ENCODE measurements around the gene VTCN1. TPM values are rescaled to one million over a fixed set of nuclear protein-coding genes. Genes with fewer than 3 reads are reported as not detected.

The VTCN1 gene
- total and polyA plus RNA-seq, 2 of the 13 experiments (the other 11 are each of a cell fraction or from before 2014, with no cell fraction given), result not detected

DNA sequence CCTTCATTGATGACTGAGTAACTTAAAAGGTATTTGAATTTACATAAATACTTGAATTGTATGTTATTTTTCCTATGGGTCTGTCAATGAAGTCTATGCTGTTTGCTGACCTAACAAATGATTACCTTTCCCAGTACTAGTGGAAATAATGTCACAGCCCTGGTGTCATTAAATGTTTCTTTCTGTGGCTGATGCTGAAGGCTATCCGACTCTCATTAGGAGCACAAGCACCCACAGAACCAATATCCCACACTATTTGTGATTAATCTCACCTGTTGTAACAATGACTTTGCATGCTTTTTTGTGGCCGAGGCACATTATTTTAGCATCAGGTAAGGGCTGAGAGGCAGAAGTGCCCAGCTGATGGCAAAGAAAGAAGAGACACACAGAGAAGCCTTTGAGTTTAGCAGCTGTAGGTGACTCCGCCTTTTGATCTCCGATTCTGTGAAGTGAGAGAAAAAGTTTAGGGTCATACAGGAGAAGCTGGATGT, 63.3 kb downstream of the VTCN1 start:
- no peak overlapping the region for H3K4me2 ChIP-seq (ENCODE audit: low read depth, low read length)
- TF ChIP-seq SP2 (CRISPR knock-in tag; IDR thresholded peaks at IDR 0.05) (no peak), ZNF260 (CRISPR knock-in tag; IDR thresholded peaks at IDR 0.05; ENCODE audit: borderline replicate concordance, low read depth) (no peak), HNRNPUL1 (IDR thresholded peaks at IDR 0.05; ENCODE audit: low read depth, low read length) (no peak), ZSCAN12 (CRISPR knock-in tag; IDR thresholded peaks at IDR 0.05) (no peak), THYN1 (CRISPR knock-in tag; IDR thresholded peaks at IDR 0.05; ENCODE audit: borderline replicate concordance, low read depth) (no peak), NBN (conservative IDR thresholded peaks at IDR 0.05) (no peak), NFYB (CRISPR knock-in tag; IDR thresholded peaks at IDR 0.05) (no peak), KDM5B (CRISPR knock-in tag; IDR thresholded peaks at IDR 0.05; ENCODE audit: borderline replicate concordance) (no peak), TCF12 (IDR thresholded peaks at IDR 0.05) (no peak), TCF12 (CRISPR knock-in tag; IDR thresholded peaks at IDR 0.05) (no peak)
- TF ChIP-seq, protein P1, sequence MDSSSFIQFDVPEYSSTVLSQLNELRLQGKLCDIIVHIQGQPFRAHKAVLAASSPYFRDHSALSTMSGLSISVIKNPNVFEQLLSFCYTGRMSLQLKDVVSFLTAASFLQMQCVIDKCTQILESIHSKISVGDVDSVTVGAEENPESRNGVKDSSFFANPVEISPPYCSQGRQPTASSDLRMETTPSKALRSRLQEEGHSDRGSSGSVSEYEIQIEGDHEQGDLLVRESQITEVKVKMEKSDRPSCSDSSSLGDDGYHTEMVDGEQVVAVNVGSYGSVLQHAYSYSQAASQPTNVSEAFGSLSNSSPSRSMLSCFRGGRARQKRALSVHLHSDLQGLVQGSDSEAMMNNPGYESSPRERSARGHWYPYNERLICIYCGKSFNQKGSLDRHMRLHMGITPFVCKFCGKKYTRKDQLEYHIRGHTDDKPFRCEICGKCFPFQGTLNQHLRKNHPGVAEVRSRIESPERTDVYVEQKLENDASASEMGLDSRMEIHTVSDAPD (CRISPR knock-in tag; IDR thresholded peaks at IDR 0.05), result no peak
- TF ChIP-seq, protein P2, sequence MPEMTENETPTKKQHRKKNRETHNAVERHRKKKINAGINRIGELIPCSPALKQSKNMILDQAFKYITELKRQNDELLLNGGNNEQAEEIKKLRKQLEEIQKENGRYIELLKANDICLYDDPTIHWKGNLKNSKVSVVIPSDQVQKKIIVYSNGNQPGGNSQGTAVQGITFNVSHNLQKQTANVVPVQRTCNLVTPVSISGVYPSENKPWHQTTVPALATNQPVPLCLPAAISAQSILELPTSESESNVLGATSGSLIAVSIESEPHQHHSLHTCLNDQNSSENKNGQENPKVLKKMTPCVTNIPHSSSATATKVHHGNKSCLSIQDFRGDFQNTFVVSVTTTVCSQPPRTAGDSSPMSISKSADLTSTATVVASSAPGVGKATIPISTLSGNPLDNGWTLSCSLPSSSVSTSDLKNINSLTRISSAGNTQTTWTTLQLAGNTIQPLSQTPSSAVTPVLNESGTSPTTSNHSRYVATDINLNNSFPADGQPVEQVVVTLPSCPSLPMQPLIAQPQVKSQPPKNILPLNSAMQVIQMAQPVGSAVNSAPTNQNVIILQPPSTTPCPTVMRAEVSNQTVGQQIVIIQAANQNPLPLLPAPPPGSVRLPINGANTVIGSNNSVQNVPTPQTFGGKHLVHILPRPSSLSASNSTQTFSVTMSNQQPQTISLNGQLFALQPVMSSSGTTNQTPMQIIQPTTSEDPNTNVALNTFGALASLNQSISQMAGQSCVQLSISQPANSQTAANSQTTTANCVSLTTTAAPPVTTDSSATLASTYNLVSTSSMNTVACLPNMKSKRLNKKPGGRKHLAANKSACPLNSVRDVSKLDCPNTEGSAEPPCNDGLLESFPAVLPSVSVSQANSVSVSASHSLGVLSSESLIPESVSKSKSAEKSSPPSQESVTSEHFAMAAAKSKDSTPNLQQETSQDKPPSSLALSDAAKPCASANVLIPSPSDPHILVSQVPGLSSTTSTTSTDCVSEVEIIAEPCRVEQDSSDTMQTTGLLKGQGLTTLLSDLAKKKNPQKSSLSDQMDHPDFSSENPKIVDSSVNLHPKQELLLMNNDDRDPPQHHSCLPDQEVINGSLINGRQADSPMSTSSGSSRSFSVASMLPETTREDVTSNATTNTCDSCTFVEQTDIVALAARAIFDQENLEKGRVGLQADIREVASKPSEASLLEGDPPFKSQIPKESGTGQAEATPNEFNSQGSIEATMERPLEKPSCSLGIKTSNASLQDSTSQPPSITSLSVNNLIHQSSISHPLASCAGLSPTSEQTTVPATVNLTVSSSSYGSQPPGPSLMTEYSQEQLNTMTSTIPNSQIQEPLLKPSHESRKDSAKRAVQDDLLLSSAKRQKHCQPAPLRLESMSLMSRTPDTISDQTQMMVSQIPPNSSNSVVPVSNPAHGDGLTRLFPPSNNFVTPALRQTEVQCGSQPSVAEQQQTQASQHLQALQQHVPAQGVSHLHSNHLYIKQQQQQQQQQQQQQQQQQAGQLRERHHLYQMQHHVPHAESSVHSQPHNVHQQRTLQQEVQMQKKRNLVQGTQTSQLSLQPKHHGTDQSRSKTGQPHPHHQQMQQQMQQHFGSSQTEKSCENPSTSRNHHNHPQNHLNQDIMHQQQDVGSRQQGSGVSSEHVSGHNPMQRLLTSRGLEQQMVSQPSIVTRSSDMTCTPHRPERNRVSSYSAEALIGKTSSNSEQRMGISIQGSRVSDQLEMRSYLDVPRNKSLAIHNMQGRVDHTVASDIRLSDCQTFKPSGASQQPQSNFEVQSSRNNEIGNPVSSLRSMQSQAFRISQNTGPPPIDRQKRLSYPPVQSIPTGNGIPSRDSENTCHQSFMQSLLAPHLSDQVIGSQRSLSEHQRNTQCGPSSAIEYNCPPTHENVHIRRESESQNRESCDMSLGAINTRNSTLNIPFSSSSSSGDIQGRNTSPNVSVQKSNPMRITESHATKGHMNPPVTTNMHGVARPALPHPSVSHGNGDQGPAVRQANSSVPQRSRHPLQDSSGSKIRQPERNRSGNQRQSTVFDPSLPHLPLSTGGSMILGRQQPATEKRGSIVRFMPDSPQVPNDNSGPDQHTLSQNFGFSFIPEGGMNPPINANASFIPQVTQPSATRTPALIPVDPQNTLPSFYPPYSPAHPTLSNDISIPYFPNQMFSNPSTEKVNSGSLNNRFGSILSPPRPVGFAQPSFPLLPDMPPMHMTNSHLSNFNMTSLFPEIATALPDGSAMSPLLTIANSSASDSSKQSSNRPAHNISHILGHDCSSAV (CRISPR knock-in tag; IDR thresholded peaks at IDR 0.05; ENCODE audit: borderline replicate concordance), result no peak
- H3K36me3 ChIP-seq (replicated peaks in 1 of 2; ENCODE audit: control insufficient read depth in 1 of 2, insufficient read depth in 2 of 2, low read length in 2 of 2), result no peaks in the 10 kb centered on the region
- no TSS peak for BruUV-seq (replicated peaks)
- ChIA-PET CTCF (ENCODE audit: low intra/inter-chr PET ratio, low total read pairs) (no interaction called here), POLR2A (no interaction called here)
- no peaks in the 10 kb centered on the region; a peak in 1 of 5 replicates for H3K27me3 ChIP-seq (ENCODE audit: control insufficient read depth in 1 of 2, insufficient read depth in 2 of 2, low read length in 2 of 2)
- no peak overlapping the region for H3K9ac ChIP-seq (ENCODE audit: insufficient read depth, low read depth, low read length)
- FAIRE-seq (no peak), DNase-seq (ENCODE audit: low spot score) (no peak), ATAC-seq (no peak)
- intact Hi-C loops (cut with micrococcal nuclease; ENCODE audit: unreplicated experiment), result no loop called here
- H3K9me3 ChIP-seq (ENCODE audit: low read length), result no peaks in the 10 kb centered on the region
- no peak overlapping the region for H3K27ac ChIP-seq (ENCODE audit: extremely low read length, insufficient read depth, low read length)
- H4K20me1 ChIP-seq (ENCODE audit: insufficient read depth, low read length), result no peaks in the 10 kb centered on the region
- no peak overlapping the region for H2AFZ ChIP-seq (ENCODE audit: low read length)
- WGBS (ENCODE audit: low lambda C conversion rate), result 46% methylated on average over 4 of the region's 4 CpGs
- in situ Hi-C loops (cut with HindIII; ENCODE audit: extremely low pct_ligation_motif_present, low pct_unique_long_range_greater_than_20kb), result loop anchor here (25.0 kb wide), 1 partner anchor 140 kb away; no protein-coding TSS in a partner anchor
- H3K4me1 ChIP-seq (ENCODE audit: insufficient read depth, low read length), result no peaks in the 10 kb centered on the region
- H3K4me3 ChIP-seq (replicated peaks in 1 of 3; ENCODE audit: insufficient read depth in 1 of 3, low read depth in 2 of 3, low read length in 3 of 3), result no peak overlapping the region
- no peaks in the 10 kb centered on the region for H3K79me2 ChIP-seq (ENCODE audit: insufficient read depth, low read length)

All from HepG2 (cell line).